Ishikawa (cell line): Measurements from ENCODE around the gene VWA3A.

Source experiments
- FOXM1 ChIP-seq: IDR thresholded peaks from 2 replicates; pipeline ENCODE4 v1.6.1; 2012; ENCODE audit warnings: low read depth, borderline replicate concordance
- RAD21 ChIP-seq: IDR thresholded peaks from 2 replicates; pipeline ENCODE4 v1.6.1; 2012; ENCODE audit warnings: low read depth
- TAF1 ChIP-seq: IDR thresholded peaks from 2 replicates; pipeline ENCODE4 v1.6.1; 2012; ENCODE audit warnings: low read depth, mild to moderate bottlenecking
- TEAD4 ChIP-seq: IDR thresholded peaks from 2 replicates; pipeline ENCODE4 v1.6.1; 2012
- USF1 ChIP-seq: IDR thresholded peaks from 2 replicates; pipeline ENCODE4 v1.6.1; 2012
- YY1 ChIP-seq: IDR thresholded peaks from 2 replicates; pipeline ENCODE4 v1.6.1; 2012; ENCODE audit warnings: low read depth

DNA sequence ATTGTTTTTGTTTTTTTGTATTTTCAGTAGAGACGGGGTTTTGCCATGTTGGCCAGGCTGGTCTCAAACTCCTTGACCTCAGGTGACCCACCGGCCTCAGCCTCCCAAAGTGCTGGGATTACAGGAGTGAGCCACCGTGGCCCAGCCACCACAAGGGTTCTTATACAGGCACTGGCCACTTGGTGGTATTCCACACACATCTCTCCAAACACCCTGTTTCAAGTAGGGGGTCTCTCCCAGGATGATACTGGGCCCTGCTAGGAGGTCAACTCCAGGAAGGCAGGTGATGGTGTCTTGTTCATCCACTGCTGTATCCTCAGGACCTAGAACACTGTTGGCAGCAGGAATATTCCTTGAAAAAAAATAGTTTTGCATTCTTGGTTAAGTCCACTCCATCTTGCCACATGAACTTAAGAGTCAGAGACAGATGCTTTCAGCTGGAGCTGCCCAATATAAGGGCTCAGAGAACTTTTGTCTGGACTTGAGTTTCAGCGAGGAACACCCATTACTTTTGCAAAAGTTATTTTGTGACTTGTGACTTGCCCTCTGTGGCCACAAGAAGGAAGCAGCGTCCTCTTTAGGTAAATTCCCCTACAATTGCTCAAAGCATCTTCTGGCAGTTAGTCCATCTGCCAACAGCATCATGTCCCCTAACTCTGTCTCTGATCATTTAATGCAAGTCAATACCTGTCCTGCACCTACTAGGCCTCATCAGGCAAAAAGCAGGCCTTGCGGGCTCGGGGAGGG, 106.4 kb downstream of the VWA3A start:
- TF ChIP-seq RAD21 (no peak), FOXM1 (no peak), TEAD4 (no peak), TAF1 (no peak), USF1 (no peak), YY1 (no peak)
